GM12878 (cell line): ENCODE data around the gene GALNT15. TPM values are rescaled to one million over a fixed set of nuclear protein-coding genes. Genes with fewer than 3 reads are reported as not detected.

Experiments
- ATAC-seq: fragments of 200-7000 bp; cut with Tn5 transposase; 3 replicates; pipeline ENCODE4 v1.9.1; 2020; ENCODE audit warnings: mild to moderate bottlenecking, moderate library complexity
- BruUV-seq: library from RNA; stranded (reverse); fragments of 400-500 nt; replicated peaks from 2 replicates; lab custom pipeline; 2021; lab: Mats Ljungman, UMichigan
- CTCF ChIA-PET: fragments of 300-600 bp; sonication (Branson Sonifier 250); formaldehyde crosslinking; extraction: SDS; loops from one replicate; lab custom pipeline; 2021; ENCODE audit warnings: inconsistent platforms; lab: Yijun Ruan, JAX
- POLR2A ChIA-PET: fragments of 350-600 bp; formaldehyde crosslinking; extraction: SDS; loops from one replicate; lab custom pipeline; 2021; ENCODE audit warnings: inconsistent platforms; lab: Charles Lee
- RAD21 ChIA-PET: fragments of 300-600 bp; sonication (Branson Sonifier 250); formaldehyde crosslinking; loops from one replicate; lab custom pipeline; 2023; ENCODE audit warnings: antibody characterized with exemption; ENCODE audit not compliant: unreplicated experiment; lab: Charles Lee
- SMC1A ChIA-PET: fragments of 300-600 bp; sonication (Branson Sonifier 250); formaldehyde crosslinking; loops from one replicate; lab custom pipeline; 2023; ENCODE audit not compliant: unreplicated experiment, uncharacterized antibody; lab: Charles Lee
- DNase-seq: peaks from one replicate; pipeline ENCODE4 v3.0.0-alpha.2; 2011; ENCODE audit warnings: low read depth, low spot score
- FAIRE-seq: peaks from 3 replicates; lab custom pipeline; 2011; peaks lifted over from hg19 to GRCh38; lab: Jason Lieb, UNC
- H2AFZ ChIP-seq: 2 replicates; pipeline ENCODE4 v1.6.0; 2011; ENCODE audit warnings: low read depth, low read length, control low read depth; ENCODE audit not compliant: control insufficient read depth
- H3K27ac ChIP-seq: 2 replicates; pipeline ENCODE4 v1.5.1; 2011; ENCODE audit warnings: control low read depth; ENCODE audit not compliant: control insufficient read depth, insufficient read depth
- H3K27me3 ChIP-seq, 2 experiments: replicated peaks in 1 of 2; 2 replicates each; pipeline versions ENCODE4 v1.6.0 to v1.6.1; 2011; ENCODE audit warnings: low read length in 1 of 2; ENCODE audit not compliant: control insufficient read depth in 2 of 2, insufficient read depth in 2 of 2
- H3K36me3 ChIP-seq, 2 experiments: 2 replicates each; pipeline ENCODE4 v1.5.1; 2011; ENCODE audit warnings: low read length in 1 of 2; ENCODE audit not compliant: control insufficient read depth in 2 of 2, insufficient read depth in 2 of 2
- H3K4me1 ChIP-seq: 2 replicates; pipeline ENCODE4 v1.6.1; 2011; ENCODE audit warnings: mild to moderate bottlenecking, low read length, moderate library complexity, mixed read lengths; ENCODE audit not compliant: control insufficient read depth, insufficient read depth
- H3K4me2 ChIP-seq: 2 replicates; pipeline ENCODE4 v1.6.0; 2011; ENCODE audit warnings: control low read depth; ENCODE audit not compliant: control insufficient read depth, insufficient read depth
- H3K4me3 ChIP-seq: fragments of 200-600 bp; sonication (generic); 2 replicates; pipeline ENCODE4 v1.5.1; 2016
- H3K79me2 ChIP-seq: 2 replicates; pipeline ENCODE4 v1.6.0; 2011; ENCODE audit warnings: low read length; ENCODE audit not compliant: control insufficient read depth, insufficient read depth
- H3K9ac ChIP-seq: 2 replicates; pipeline ENCODE4 v1.8.0; 2011; ENCODE audit warnings: low read length, control low read depth, mixed read lengths; ENCODE audit not compliant: control insufficient read depth, insufficient read depth
- H3K9me3 ChIP-seq: replicated peaks from 3 replicates; pipeline ENCODE4 v1.5.1; 2011; ENCODE audit warnings: mild to moderate bottlenecking, low read length; ENCODE audit not compliant: control insufficient read depth, insufficient read depth
- H4K20me1 ChIP-seq: 2 replicates; pipeline ENCODE4 v1.6.0; 2011; ENCODE audit not compliant: control insufficient read depth, insufficient read depth
- BCL11A ChIP-seq: IDR thresholded peaks from 2 replicates; pipeline ENCODE4 v1.6.1; 2011; ENCODE audit warnings: low read depth, low read length
- CHD1 ChIP-seq: IDR thresholded peaks from 2 replicates; pipeline ENCODE4 v1.6.1; 2012; ENCODE audit warnings: low read depth, low read length, improper control_type of control experiment
- HDGF ChIP-seq: fragments of 450-650 bp; IDR thresholded peaks from 2 replicates; pipeline ENCODE4 v1.6.1; 2016; ENCODE audit warnings: antibody characterized with exemption
- JUNB ChIP-seq: IDR thresholded peaks from 2 replicates; pipeline ENCODE4 v1.6.1; 2016; ENCODE audit warnings: antibody characterized with exemption, mild to moderate bottlenecking
- MEF2B ChIP-seq: fragments of 450-650 bp; IDR thresholded peaks from 2 replicates; pipeline ENCODE4 v1.6.1; 2018; ENCODE audit warnings: mild to moderate bottlenecking, moderate library complexity; ENCODE audit not compliant: partially characterized antibody, poor library complexity, severe bottlenecking
- MTA3 ChIP-seq: IDR thresholded peaks from 2 replicates; pipeline ENCODE4 v1.6.1; 2012; ENCODE audit warnings: low read length, inconsistent platforms, borderline replicate concordance
- NFYA ChIP-seq: IDR thresholded peaks from 2 replicates; pipeline ENCODE4 v1.6.1; 2011; ENCODE audit warnings: low read depth, mild to moderate bottlenecking, low read length, improper control_type of control experiment, borderline replicate concordance
- RAD21 ChIP-seq: IDR thresholded peaks from 2 replicates; pipeline ENCODE4 v1.6.1; 2011; ENCODE audit warnings: mild to moderate bottlenecking, low read depth, low read length, moderate library complexity; ENCODE audit not compliant: insufficient read depth
- RCOR1 ChIP-seq: conservative IDR thresholded peaks from 2 replicates; pipeline ENCODE4 v1.6.1; 2012; ENCODE audit warnings: low read depth, low read length, improper control_type of control experiment
- ZBED1 ChIP-seq: IDR thresholded peaks from 2 replicates; pipeline ENCODE4 v1.6.1; 2016; ENCODE audit warnings: borderline replicate concordance
- ZNF207 ChIP-seq: fragments of 450-650 bp; IDR thresholded peaks from 2 replicates; pipeline ENCODE4 v1.6.1; 2014; ENCODE audit warnings: antibody characterized with exemption, mild to moderate bottlenecking, borderline replicate concordance
- WGBS: methylation state at CpG from one replicate; pipeline ENCODE4 v1.1.6; 2016; ENCODE audit warnings: low lambda C conversion rate; ENCODE audit not compliant: insufficient replicate concordance, insufficient coverage; ENCODE audit errors: missing lambda C conversion rate; 5-methylcytosine and 5-hydroxymethylcytosine counted together
- in situ Hi-C: fragments of 300-500 bp; cut with MboI; formaldehyde crosslinking; loops from 9 replicates; pipeline ENCODE4 v1.14.3; 2018; ENCODE audit warnings: mixed read lengths
- intact Hi-C: fragments of 100-400 bp; cut with micrococcal nuclease; formaldehyde crosslinking; loops from one replicate; pipeline ENCODE4 v1.14.2; 2022; ENCODE audit not compliant: unreplicated experiment
- polyA plus RNA-seq, 11 experiments: library from polyadenylated mRNA; depleted of rRNA in 4 of 11; unstranded in 6 of 11; stranded (reverse) in 5 of 11; fragments of >200 nt; fragmentation: Nextera tagmentation in 4 of 11; fragmentation: Illumina TruSeq in 1 of 11; extraction: Ambion mirVana in 4 of 11; extraction: Trizol in 1 of 11; gene quantifications; 1 replicate in 1 of 11; 2 replicates in 10 of 11; pipeline versions ENCODE4 v1.2.1 to v1.2.3, GENCODE V29; 2011 to 2016; ENCODE audit warnings: inconsistent platforms in 2 of 11, missing spikeins in 2 of 11, low read depth in 1 of 11
- total RNA-seq, 4 experiments: library from RNA; depleted of rRNA in 3 of 4; stranded (reverse); fragments of >200 nt in 3 of 4; fragmentation: Illumina TruSeq in 1 of 4; extraction: Trizol in 1 of 4; gene quantifications; 2 replicates each; pipeline versions ENCODE4 v1.2.1 to v1.2.3, GENCODE V29; 2013 to 2021
- TF ChIP-seq, protein P1 (sequence below): IDR thresholded peaks from 2 replicates; pipeline ENCODE4 v1.6.1; 2012; ENCODE audit warnings: low read length, inconsistent platforms

GALNT15 gene
- total and polyA plus RNA-seq, 10 of the 15 experiments (the other 5 are each of a cell fraction or from before 2014, with no cell fraction given): 0.03 to 0.05 TPM; not detected in 8

DNA sequence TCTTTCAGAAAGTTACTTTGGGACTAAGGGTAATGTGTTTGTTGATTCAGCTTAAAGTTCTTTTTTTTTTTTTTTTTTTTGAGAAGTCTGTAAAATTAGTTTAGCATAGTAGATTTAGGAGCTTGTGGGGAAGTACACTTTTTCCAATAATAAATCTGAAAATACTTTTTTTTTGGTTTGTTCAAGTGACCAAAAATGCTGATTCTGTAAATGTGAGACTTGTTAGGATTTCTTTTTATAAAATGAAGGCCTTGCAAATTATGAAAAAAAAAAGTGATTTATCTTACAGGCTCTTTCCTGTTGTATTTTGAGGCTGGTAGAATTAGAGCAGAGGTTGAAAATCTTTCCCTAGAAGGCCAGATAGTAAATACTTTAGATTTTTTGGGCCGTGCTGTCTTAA is 98.1 kb downstream of the GALNT15 start:
- no peaks in the 10 kb centered on the region for H3K27me3 ChIP-seq
- H3K4me3 ChIP-seq: no peak overlapping the region
- FAIRE-seq (no peak), DNase-seq (no peak), ATAC-seq (no peak)
- POLR2A ChIA-PET: interaction anchor here (0.6 kb wide), 2 partner anchors 15 to 274 kb away, joined by 3 to 5 read pairs; no protein-coding TSS in a partner anchor
- H3K79me2 ChIP-seq: peaks cover 4% of the 10 kb centered on the region
- CTCF ChIA-PET: interaction anchor here (1.2 to 9.7 kb wide), 3 partner anchors 8 to 278 kb away, joined by 6 to 93 read pairs (median 6); no protein-coding TSS in a partner anchor
- BruUV-seq: no TSS peak
- no peaks in the 10 kb centered on the region for H3K9me3 ChIP-seq
- no peak overlapping the region for H3K27ac ChIP-seq
- TF ChIP-seq BCL11A: no peak
- TF ChIP-seq, protein P1, sequence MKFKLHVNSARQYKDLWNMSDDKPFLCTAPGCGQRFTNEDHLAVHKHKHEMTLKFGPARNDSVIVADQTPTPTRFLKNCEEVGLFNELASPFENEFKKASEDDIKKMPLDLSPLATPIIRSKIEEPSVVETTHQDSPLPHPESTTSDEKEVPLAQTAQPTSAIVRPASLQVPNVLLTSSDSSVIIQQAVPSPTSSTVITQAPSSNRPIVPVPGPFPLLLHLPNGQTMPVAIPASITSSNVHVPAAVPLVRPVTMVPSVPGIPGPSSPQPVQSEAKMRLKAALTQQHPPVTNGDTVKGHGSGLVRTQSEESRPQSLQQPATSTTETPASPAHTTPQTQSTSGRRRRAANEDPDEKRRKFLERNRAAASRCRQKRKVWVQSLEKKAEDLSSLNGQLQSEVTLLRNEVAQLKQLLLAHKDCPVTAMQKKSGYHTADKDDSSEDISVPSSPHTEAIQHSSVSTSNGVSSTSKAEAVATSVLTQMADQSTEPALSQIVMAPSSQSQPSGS: no peak
- no peak for TF ChIP-seq ZBED1
- TF ChIP-seq MTA3: no peak
- no peak for TF ChIP-seq RCOR1
- TF ChIP-seq NFYA: no peak
- TF ChIP-seq MEF2B: no peak
- no peak for TF ChIP-seq CHD1
- no peak for TF ChIP-seq ZNF207
- no peak for TF ChIP-seq HDGF
- no peak for TF ChIP-seq RAD21
- no peak for TF ChIP-seq JUNB
- H4K20me1 ChIP-seq: no peaks in the 10 kb centered on the region
- H3K4me1 ChIP-seq: no peaks in the 10 kb centered on the region
- no peak overlapping the region for H3K9ac ChIP-seq
- RAD21 ChIA-PET: interaction anchor here (0.7 to 1.5 kb wide), 4 partner anchors 16 to 32 kb away, joined by 3 to 5 read pairs (median 4); no protein-coding TSS in a partner anchor
- SMC1A ChIA-PET: interaction anchor here (0.7 to 1.6 kb wide), 8 partner anchors 17 to 288 kb away, joined by 3 to 7 read pairs (median 3); no protein-coding TSS in a partner anchor
- 100% methylated on average over 1 of the region's 1 CpG for WGBS
- H3K36me3 ChIP-seq: peaks cover 2 to 4% of the 10 kb centered on the region in 2 experiments
- H2AFZ ChIP-seq: no peak overlapping the region
- intact Hi-C loops: no loop called here
- H3K4me2 ChIP-seq: no peak overlapping the region
- in situ Hi-C loops: no loop called here
